HL-60 (cell line): Measurements from ENCODE around the gene TOR2A.

Experiments
- CTCF ChIP-seq: IDR thresholded peaks from one replicate; pipeline ENCODE4 v1.5.1; 2011; ENCODE audit warnings: low read length, control low read depth, inconsistent platforms; ENCODE audit not compliant: insufficient read depth
- GABPA ChIP-seq: IDR thresholded peaks from 2 replicates; pipeline ENCODE4 v1.6.1; 2012; ENCODE audit warnings: low read depth
- POLR2AphosphoS5 ChIP-seq: IDR thresholded peaks from 2 replicates; pipeline ENCODE4 v1.6.1; 2012; ENCODE audit warnings: low read depth

- TF ChIP-seq CTCF (no peak), GABPA (no peak), POLR2AphosphoS5 (no peak)
Measured at GRCh38 chr9:127776924-127777289, 41.8 kb upstream of the TOR2A start.
